ENCODE data around the gene SELENOK. TPM values are rescaled to one million over a fixed set of nuclear protein-coding genes. Genes with fewer than 3 reads are reported as not detected.

Gene SELENOK
- total and polyA plus RNA-seq, 2 of the 4 experiments (the other 2 are of a cell fraction), result 35.5 to 37.1 TPM

DNA sequence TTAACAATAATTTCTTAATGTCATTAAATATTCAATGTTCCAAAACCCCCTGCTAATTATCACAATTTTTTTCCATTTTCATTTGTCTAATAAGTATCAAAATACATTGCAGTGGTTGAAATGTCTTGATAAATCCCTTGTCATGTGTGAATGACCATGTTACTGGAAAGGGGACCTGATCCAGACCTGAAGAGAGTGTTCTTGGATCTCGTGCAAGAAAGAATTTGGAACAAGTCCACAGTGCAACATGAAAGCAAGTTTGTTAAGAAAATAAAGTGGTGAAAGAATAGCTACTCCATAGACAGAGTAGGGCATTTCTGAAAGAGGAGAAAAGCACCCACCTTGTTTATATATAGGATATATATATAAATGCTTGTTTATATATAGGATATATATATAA, 10.4 kb upstream of the SELENOK start:
- H3K9me1 ChIP-seq (ENCODE audit: insufficient read depth, low read length), result no peaks in the 10 kb centered on the region
- no peaks in the 10 kb centered on the region for H3K79me1 ChIP-seq (ENCODE audit: low read depth in 1 of 2, low read length in 2 of 2)
- WGBS, 2 experiments (ENCODE audit: extremely low coverage in 2 of 2, insufficient read length in 1 of 2), result no CpG with 5 or more reads among the region's 1 CpG
- peaks cover 4% of the 10 kb centered on the region for H3K27me3 ChIP-seq (ENCODE audit: control insufficient read depth, insufficient read depth, low read length)
- H3K4me3 ChIP-seq (ENCODE audit: insufficient read depth, low read depth, low read length), result no peak overlapping the region
- H4K20me1 ChIP-seq (ENCODE audit: insufficient read depth, low read length), result no peaks in the 10 kb centered on the region
- H4K91ac ChIP-seq (ENCODE audit: insufficient read depth, low read depth, low read length), result no peak overlapping the region
- H4K8ac ChIP-seq (ENCODE audit: low read depth in 2 of 2, low read length in 2 of 2), result no peak overlapping the region
- no peak overlapping the region for H3K4ac ChIP-seq (ENCODE audit: low read depth, low read length)
- no peak overlapping the region for H3K56ac ChIP-seq (ENCODE audit: extremely low read depth, insufficient read depth, low read length)
- no peak overlapping the region for H2AK5ac ChIP-seq (ENCODE audit: low read depth, low read length)
- H3K18ac ChIP-seq (ENCODE audit: low read depth, low read length), result no peak overlapping the region
- no peak overlapping the region for H2BK20ac ChIP-seq (ENCODE audit: low read depth, low read length)
- intact Hi-C loops (cut with micrococcal nuclease), result no loop called here
- no peak overlapping the region for H2BK15ac ChIP-seq (ENCODE audit: low read depth, low read length)
- no peak overlapping the region for H2AFZ ChIP-seq (replicated peaks; ENCODE audit: low read length, poor library complexity)
- no peaks in the 10 kb centered on the region for H3K36me3 ChIP-seq (ENCODE audit: control insufficient read depth, insufficient read depth, low read length)
- no peak overlapping the region for H3K23ac ChIP-seq (ENCODE audit: low read depth, low read length)
- H3K4me1 ChIP-seq (ENCODE audit: control insufficient read depth, insufficient read depth, low read length), result no peaks in the 10 kb centered on the region
- H3K4me2 ChIP-seq (ENCODE audit: low read depth, low read length), result no peak overlapping the region
- no peak overlapping the region for H2BK5ac ChIP-seq (ENCODE audit: low read depth, low read length, poor library complexity, severe bottlenecking)
- no peak overlapping the region for H3K9ac ChIP-seq (ENCODE audit: low read depth, low read length)
- no peak overlapping the region for H2AK9ac ChIP-seq (replicated peaks; ENCODE audit: low read depth, low read length, poor library complexity)
- DNase-seq, result no peak
- no peak overlapping the region for H2BK120ac ChIP-seq (ENCODE audit: low read depth, low read length)
- ATAC-seq (ENCODE audit: low read depth), result no peak
- no TSS peak for BruUV-seq (replicated peaks)
- no peaks in the 10 kb centered on the region for H3K9me3 ChIP-seq (ENCODE audit: control insufficient read depth, insufficient read depth, low read length)
- in situ Hi-C loops (cut with MboI; ENCODE audit: low sequenced_read_pairs), result no loop called here
- H3K14ac ChIP-seq (replicated peaks; ENCODE audit: low read depth, low read length), result no peak overlapping the region
- CTCF ChIA-PET, result interaction anchor here (0.6 kb wide), 1 partner anchor 777 kb away, joined by 4 read pairs; no protein-coding TSS in a partner anchor
- H3K27ac ChIP-seq (ENCODE audit: insufficient read depth, low read length), result no peak overlapping the region
- POLR2A ChIA-PET (ENCODE audit: unreplicated experiment), result no interaction called here
- no peak overlapping the region for H4K5ac ChIP-seq (ENCODE audit: low read depth, low read length)
- dilution Hi-C loops (cut with HindIII; ENCODE audit: low sequenced_read_pairs, unreplicated experiment), result no loop called here
- no peak for TF ChIP-seq MAFK (IDR thresholded peaks at IDR 0.05; ENCODE audit: low read depth, low read length)
- TF ChIP-seq CTCF (conservative IDR thresholded peaks at IDR 0.05; ENCODE audit: low read depth, low read length), result no peak
- TF ChIP-seq RCOR1 (IDR thresholded peaks at IDR 0.05; ENCODE audit: insufficient replicate concordance, low read length), result no peak
- TF ChIP-seq CHD1 (IDR thresholded peaks at IDR 0.05; ENCODE audit: low read depth, low read length), result no peak
- TF ChIP-seq FOS (IDR thresholded peaks at IDR 0.05; ENCODE audit: low read depth, low read length), result no peak
- TF ChIP-seq RFX5 (IDR thresholded peaks at IDR 0.05; ENCODE audit: low read depth, low read length), result no peak
- TF ChIP-seq, protein P1, sequence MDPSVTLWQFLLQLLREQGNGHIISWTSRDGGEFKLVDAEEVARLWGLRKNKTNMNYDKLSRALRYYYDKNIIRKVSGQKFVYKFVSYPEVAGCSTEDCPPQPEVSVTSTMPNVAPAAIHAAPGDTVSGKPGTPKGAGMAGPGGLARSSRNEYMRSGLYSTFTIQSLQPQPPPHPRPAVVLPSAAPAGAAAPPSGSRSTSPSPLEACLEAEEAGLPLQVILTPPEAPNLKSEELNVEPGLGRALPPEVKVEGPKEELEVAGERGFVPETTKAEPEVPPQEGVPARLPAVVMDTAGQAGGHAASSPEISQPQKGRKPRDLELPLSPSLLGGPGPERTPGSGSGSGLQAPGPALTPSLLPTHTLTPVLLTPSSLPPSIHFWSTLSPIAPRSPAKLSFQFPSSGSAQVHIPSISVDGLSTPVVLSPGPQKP (IDR thresholded peaks at IDR 0.05; ENCODE audit: borderline replicate concordance, low read depth, low read length), result no peak
- no peak for TF ChIP-seq USF2 (IDR thresholded peaks at IDR 0.05; ENCODE audit: low read depth, low read length)
- TF ChIP-seq NFE2L2 (IDR thresholded peaks at IDR 0.05; ENCODE audit: low read depth, low read length), result no peak
- TF ChIP-seq MAZ (IDR thresholded peaks at IDR 0.05; ENCODE audit: borderline replicate concordance, low read depth, low read length), result no peak
- no peak for TF ChIP-seq RAD21 (IDR thresholded peaks at IDR 0.05; ENCODE audit: low read length)
- no peak for TF ChIP-seq CEBPB (IDR thresholded peaks at IDR 0.05; ENCODE audit: low read depth, low read length)
- TF ChIP-seq POLR2A (IDR thresholded peaks at IDR 0.05; ENCODE audit: low read depth, low read length), result no peak
- no peak for TF ChIP-seq SMC3 (IDR thresholded peaks at IDR 0.05; ENCODE audit: low read depth, low read length)
- no peak for TF ChIP-seq MXI1 (IDR thresholded peaks at IDR 0.05; ENCODE audit: borderline replicate concordance, low read depth, low read length)
- TF ChIP-seq BHLHE40 (IDR thresholded peaks at IDR 0.05; ENCODE audit: low read depth, low read length), result no peak

Data from IMR-90 (cell line).